SK-N-SH treated with all-trans-retinoic acid at 6 μM for 48 hours (cell line): ENCODE results near the gene ERRFI1.

Source experiments
- ATAC-seq: fragments of 200-7000 bp; cut with Tn5 transposase; 3 replicates; pipeline ENCODE4 v1.9.1; 2020; ENCODE audit warnings: mild to moderate bottlenecking, moderate library complexity
- ARNTL ChIP-seq: fragments of 450-650 bp; formaldehyde crosslinking; IDR thresholded peaks from 2 replicates; pipeline ENCODE4 v1.5.0; 2020; ENCODE audit warnings: low read depth, mild to moderate bottlenecking, moderate library complexity, borderline replicate concordance
- BACH2 ChIP-seq: fragments of 250-450 bp; sonication (Bioruptor Pico); IDR thresholded peaks from 2 replicates; pipeline ENCODE4 v1.9.0; 2021; ENCODE audit warnings: mild to moderate bottlenecking, borderline replicate concordance
- CSDC2 ChIP-seq: fragments of 250-450 bp; sonication (Bioruptor Pico); IDR thresholded peaks from 2 replicates; pipeline ENCODE4 v1.5.0; 2020; ENCODE audit warnings: mild to moderate bottlenecking, moderate library complexity
- ESRRG ChIP-seq: fragments of 250-450 bp; sonication (Bioruptor Pico); IDR thresholded peaks from 2 replicates; pipeline ENCODE4 v1.6.1; 2021; ENCODE audit warnings: mild to moderate bottlenecking
- GLIS3 ChIP-seq: fragments of 250-450 bp; sonication (Bioruptor Pico); IDR thresholded peaks from 2 replicates; pipeline ENCODE4 v1.5.0; 2020; ENCODE audit warnings: mild to moderate bottlenecking, moderate library complexity
- ISL1 ChIP-seq: fragments of 250-450 bp; sonication (Bioruptor Pico); IDR thresholded peaks from 2 replicates; pipeline ENCODE4 v2.1.2; 2022; ENCODE audit warnings: mild to moderate bottlenecking, moderate library complexity
- PATZ1 ChIP-seq: fragments of 250-450 bp; sonication (Bioruptor Pico); IDR thresholded peaks from 2 replicates; pipeline ENCODE4 v1.8.0; 2020; ENCODE audit warnings: mild to moderate bottlenecking, moderate library complexity, borderline replicate concordance
- POU6F1 ChIP-seq: fragments of 250-450 bp; sonication (Bioruptor Pico); IDR thresholded peaks from 2 replicates; pipeline ENCODE4 v1.8.0; 2021; ENCODE audit warnings: low read depth, mild to moderate bottlenecking, moderate library complexity, borderline replicate concordance
- SNAI2 ChIP-seq: fragments of 250-450 bp; sonication (Bioruptor Pico); IDR thresholded peaks from 2 replicates; pipeline ENCODE4 v1.5.0; 2020; ENCODE audit warnings: mild to moderate bottlenecking, moderate library complexity
- TCF4 ChIP-seq: fragments of 250-450 bp; sonication (Bioruptor Pico); IDR thresholded peaks from 2 replicates; pipeline ENCODE4 v1.8.0; 2021; ENCODE audit warnings: mild to moderate bottlenecking, moderate library complexity, borderline replicate concordance
- TOX ChIP-seq: fragments of 250-450 bp; sonication (Bioruptor Pico); IDR thresholded peaks from 2 replicates; pipeline ENCODE4 v1.8.0; 2021; ENCODE audit warnings: mild to moderate bottlenecking, moderate library complexity, borderline replicate concordance
- TSHZ2 ChIP-seq: fragments of 250-450 bp; sonication (Bioruptor Pico); IDR thresholded peaks from 2 replicates; pipeline ENCODE4 v1.5.0; 2020; ENCODE audit warnings: mild to moderate bottlenecking, moderate library complexity
- ZC3H10 ChIP-seq: fragments of 250-450 bp; sonication (Bioruptor Pico); IDR thresholded peaks from 2 replicates; pipeline ENCODE4 v1.5.1; 2021; ENCODE audit warnings: mild to moderate bottlenecking, moderate library complexity
- ZFP30 ChIP-seq: fragments of 450-650 bp; formaldehyde crosslinking; IDR thresholded peaks from 2 replicates; pipeline ENCODE4 v1.5.0; 2022; ENCODE audit warnings: mild to moderate bottlenecking, moderate library complexity
- ZNF565 ChIP-seq: fragments of 450-650 bp; formaldehyde crosslinking; conservative IDR thresholded peaks from 2 replicates; pipeline ENCODE4 v1.5.0; 2020; ENCODE audit warnings: low read depth, mild to moderate bottlenecking, moderate library complexity
- ZNF70 ChIP-seq: fragments of 450-650 bp; formaldehyde crosslinking; IDR thresholded peaks from 2 replicates; pipeline ENCODE4 v1.5.0; 2020; ENCODE audit warnings: mild to moderate bottlenecking, moderate library complexity
- TF ChIP-seq, protein P1 (sequence below): fragments of 250-450 bp; sonication (Bioruptor Pico); IDR thresholded peaks from 2 replicates; pipeline ENCODE4 v1.5.1; 2021; ENCODE audit warnings: mild to moderate bottlenecking, moderate library complexity

The ERRFI1 gene

GRCh38 chr1:8035289-8035688 is 9.2 kb upstream of the ERRFI1 start:
- no peak for ATAC-seq

GRCh38 chr1:8033322-8033721 is 7.2 kb upstream of the ERRFI1 start:
- ATAC-seq = no peak
- TF ChIP-seq POU6F1 (CRISPR knock-in tag) (no peak), TCF4 (CRISPR knock-in tag) (no peak), CSDC2 (CRISPR knock-in tag) (no peak), BACH2 (CRISPR knock-in tag) (no peak), TOX (CRISPR knock-in tag) (no peak), TSHZ2 (CRISPR knock-in tag) (no peak), ZNF565 (CRISPR knock-in tag) (no peak), ZNF70 (CRISPR knock-in tag) (no peak)
- TF ChIP-seq, protein P1, sequence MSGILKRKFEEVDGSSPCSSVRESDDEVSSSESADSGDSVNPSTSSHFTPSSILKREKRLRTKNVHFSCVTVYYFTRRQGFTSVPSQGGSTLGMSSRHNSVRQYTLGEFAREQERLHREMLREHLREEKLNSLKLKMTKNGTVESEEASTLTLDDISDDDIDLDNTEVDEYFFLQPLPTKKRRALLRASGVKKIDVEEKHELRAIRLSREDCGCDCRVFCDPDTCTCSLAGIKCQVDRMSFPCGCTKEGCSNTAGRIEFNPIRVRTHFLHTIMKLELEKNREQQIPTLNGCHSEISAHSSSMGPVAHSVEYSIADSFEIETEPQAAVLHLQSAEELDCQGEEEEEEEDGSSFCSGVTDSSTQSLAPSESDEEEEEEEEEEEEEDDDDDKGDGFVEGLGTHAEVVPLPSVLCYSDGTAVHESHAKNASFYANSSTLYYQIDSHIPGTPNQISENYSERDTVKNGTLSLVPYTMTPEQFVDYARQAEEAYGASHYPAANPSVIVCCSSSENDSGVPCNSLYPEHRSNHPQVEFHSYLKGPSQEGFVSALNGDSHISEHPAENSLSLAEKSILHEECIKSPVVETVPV = no peak
- TF ChIP-seq, all 23 proteins: peak for 0

More at GRCh38 chr1:8035289-8035688, 9.2 kb upstream of the ERRFI1 start:
- no peak for TF ChIP-seq ARNTL

GRCh38 chr1:8032366-8032910 is 6.3 kb upstream of the ERRFI1 start:
- no peak for ATAC-seq
- no peak for TF ChIP-seq SNAI2 (CRISPR knock-in tag)

- TF ChIP-seq, protein P1 = no peak
- no peak for TF ChIP-seq SNAI2 (CRISPR knock-in tag)
- no peak for TF ChIP-seq ZC3H10 (CRISPR knock-in tag)
- TF ChIP-seq TSHZ2 (CRISPR knock-in tag) = no peak
- no peak for TF ChIP-seq GLIS3 (CRISPR knock-in tag)
- TF ChIP-seq ESRRG = no peak
- no peak for TF ChIP-seq ISL1 (CRISPR knock-in tag)
- no peak for TF ChIP-seq PATZ1 (CRISPR knock-in tag)
- no peak for TF ChIP-seq ZFP30
- no peak for TF ChIP-seq TCF4 (CRISPR knock-in tag)
- TF ChIP-seq CSDC2 (CRISPR knock-in tag) = no peak
- no peak for TF ChIP-seq ARNTL
- no peak for TF ChIP-seq BACH2 (CRISPR knock-in tag)
- no peak for TF ChIP-seq ZNF565 (CRISPR knock-in tag)
- no peak for TF ChIP-seq ZNF70 (CRISPR knock-in tag)
- ATAC-seq = no peak
Observed at GRCh38 chr1:8031176-8031785, 5.2 kb upstream of the ERRFI1 start.
